CD4-positive, alpha-beta T cell (primary cell): Measurements from ENCODE around the gene ANXA2. TPM values are rescaled to one million over a fixed set of nuclear protein-coding genes. Genes with fewer than 3 reads are reported as not detected.

Experiments
- ATAC-seq: fragments of 200-7000 bp; cut with Tn5 transposase; one replicate; pipeline ENCODE4 v1.10.0; 2022; ENCODE audit warnings: mild to moderate bottlenecking; ENCODE audit not compliant: poor library complexity
- CTCF ChIA-PET: fragments of 350-600 bp; sonication (Branson Sonifier 250); formaldehyde crosslinking; loops from one replicate; lab custom pipeline; 2021; ENCODE audit warnings: antibody characterized with exemption, inconsistent platforms; lab: Charles Lee
- POLR2A ChIA-PET: fragments of 350-600 bp; sonication (Branson Sonifier 250); formaldehyde crosslinking; loops from one replicate; lab custom pipeline; 2021; ENCODE audit warnings: antibody characterized with exemption, inconsistent platforms; lab: Charles Lee
- DNase-seq, 14 experiments: peaks; one replicate each; pipeline ENCODE4 v3.0.0-alpha.2; 2013 to 2020; ENCODE audit warnings: mixed read lengths in 2 of 14
- H3K27ac ChIP-seq, 2 donors: one replicate each; pipeline versions ENCODE4 v1.5.1 to v1.7.0; 2013; ENCODE audit warnings: low read length in 2 of 2, low read depth in 1 of 2, mild to moderate bottlenecking in 1 of 2
- H3K27me3 ChIP-seq, 2 experiments: 1 replicate in 1 of 2; 2 replicates in 1 of 2; pipeline versions ENCODE4 v1.6.1 to v1.7.0; 2013; ENCODE audit warnings: low read length in 2 of 2, control low read depth in 1 of 2, mild to moderate bottlenecking in 1 of 2, moderate library complexity in 1 of 2; ENCODE audit not compliant: insufficient read depth in 2 of 2, control insufficient read depth in 1 of 2
- H3K36me3 ChIP-seq: one replicate; pipeline ENCODE4 v1.6.1; 2013; ENCODE audit warnings: low read length, control low read depth; ENCODE audit not compliant: insufficient read depth
- H3K4me1 ChIP-seq: one replicate; pipeline ENCODE4 v1.6.1; 2013; ENCODE audit warnings: low read length, control low read depth; ENCODE audit not compliant: insufficient read depth
- H3K4me3 ChIP-seq: one replicate; pipeline ENCODE4 v1.5.1; 2013; ENCODE audit warnings: mild to moderate bottlenecking, low read length, moderate library complexity
- H3K9me3 ChIP-seq, 2 experiments: 1 replicate in 1 of 2; 2 replicates in 1 of 2; pipeline versions ENCODE4 v1.6.1 to v1.7.0; 2013; ENCODE audit warnings: low read length in 2 of 2, mild to moderate bottlenecking in 2 of 2, control low read depth in 1 of 2, moderate library complexity in 1 of 2; ENCODE audit not compliant: control insufficient read depth in 1 of 2, insufficient read depth in 1 of 2
- H3K27ac Mint-ChIP-seq: one replicate; pipeline ENCODE4 v1.8.0; 2020; ENCODE audit warnings: mixed read lengths
- H3K27me3 Mint-ChIP-seq: one replicate; pipeline ENCODE4 v1.8.0; 2021; ENCODE audit warnings: mixed read lengths
- H3K36me3 Mint-ChIP-seq: one replicate; pipeline ENCODE4 v1.8.0; 2021; ENCODE audit warnings: low read depth, mixed read lengths
- H3K4me1 Mint-ChIP-seq: one replicate; pipeline ENCODE4 v1.8.0; 2021; ENCODE audit warnings: low read depth, mixed read lengths
- H3K4me3 Mint-ChIP-seq: one replicate; pipeline ENCODE4 v1.8.0; 2020; ENCODE audit warnings: mild to moderate bottlenecking, mixed read lengths
- H3K9me3 Mint-ChIP-seq: one replicate; pipeline ENCODE4 v1.8.0; 2020; ENCODE audit warnings: mixed read lengths
- intact Hi-C, 2 experiments: fragments of 100-400 bp; cut with DNase I in 1 of 2; cut with micrococcal nuclease in 1 of 2; formaldehyde crosslinking; loops; one replicate each; pipeline versions ENCODE4 v1.15.1 to v1.9.0; 2023 to 2025; cut with DNase I, micrococcal nuclease
- total RNA-seq, 174 experiments: library from RNA in 2 of 174; stranded (reverse) in 2 of 174; gene quantifications; one replicate each; pipeline ENCODE4 v1.2.3 and lab custom pipeline; 2021 to 2026
- TF ChIP-seq, protein P1 (sequence below): fragments of 200-600 bp; IDR thresholded peaks from one replicate; pipeline ENCODE4 v1.8.0; 2022; ENCODE audit warnings: antibody characterized with exemption, mild to moderate bottlenecking

ANXA2 gene
- total RNA-seq, 2 experiments from 2014 or later, result 70.8 to 74.5 TPM

DNA sequence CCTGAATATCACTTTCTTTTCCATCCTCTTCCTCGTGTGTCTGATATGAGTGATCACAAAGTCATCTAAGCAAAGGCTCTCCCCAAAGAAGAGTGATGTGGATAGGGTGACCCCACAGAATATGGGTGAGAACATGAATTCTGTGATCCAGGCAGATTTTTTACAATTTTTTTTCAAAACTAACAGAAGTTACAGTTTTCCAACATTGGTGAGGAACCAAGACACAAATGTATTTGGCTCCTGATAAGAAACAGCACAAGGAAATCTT lies 27.0 kb downstream of the ANXA2 start:
- Mint-ChIP-seq H3K36me3 (peaks cover 37% of the 10 kb centered on the region), H3K27ac (no peak overlapping the region), H3K27me3 (no peaks in the 10 kb centered on the region), H3K4me1 (no peaks in the 10 kb centered on the region), H3K4me3 (no peak overlapping the region), H3K9me3 (no peaks in the 10 kb centered on the region)
- ATAC-seq (no peak), DNase-seq (no peak)
- ChIA-PET POLR2A (no interaction called here), CTCF (no interaction called here)
- Histone ChIP-seq H3K4me1 (peaks cover 8% of the 10 kb centered on the region), H3K4me3 (no peak overlapping the region), H3K27me3 (no peaks in the 10 kb centered on the region), H3K36me3 (peaks cover 43% of the 10 kb centered on the region), H3K27ac (no peak overlapping the region), H3K9me3 (no peaks in the 10 kb centered on the region)
- intact Hi-C loops, result loop anchor here in 1 of 2 experiments (5.0 to 10.0 kb wide), 3 partner anchors 56 to 959 kb away; no protein-coding TSS in a partner anchor
- TF ChIP-seq, protein P1, sequence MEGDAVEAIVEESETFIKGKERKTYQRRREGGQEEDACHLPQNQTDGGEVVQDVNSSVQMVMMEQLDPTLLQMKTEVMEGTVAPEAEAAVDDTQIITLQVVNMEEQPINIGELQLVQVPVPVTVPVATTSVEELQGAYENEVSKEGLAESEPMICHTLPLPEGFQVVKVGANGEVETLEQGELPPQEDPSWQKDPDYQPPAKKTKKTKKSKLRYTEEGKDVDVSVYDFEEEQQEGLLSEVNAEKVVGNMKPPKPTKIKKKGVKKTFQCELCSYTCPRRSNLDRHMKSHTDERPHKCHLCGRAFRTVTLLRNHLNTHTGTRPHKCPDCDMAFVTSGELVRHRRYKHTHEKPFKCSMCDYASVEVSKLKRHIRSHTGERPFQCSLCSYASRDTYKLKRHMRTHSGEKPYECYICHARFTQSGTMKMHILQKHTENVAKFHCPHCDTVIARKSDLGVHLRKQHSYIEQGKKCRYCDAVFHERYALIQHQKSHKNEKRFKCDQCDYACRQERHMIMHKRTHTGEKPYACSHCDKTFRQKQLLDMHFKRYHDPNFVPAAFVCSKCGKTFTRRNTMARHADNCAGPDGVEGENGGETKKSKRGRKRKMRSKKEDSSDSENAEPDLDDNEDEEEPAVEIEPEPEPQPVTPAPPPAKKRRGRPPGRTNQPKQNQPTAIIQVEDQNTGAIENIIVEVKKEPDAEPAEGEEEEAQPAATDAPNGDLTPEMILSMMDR, result no peak

DNA sequence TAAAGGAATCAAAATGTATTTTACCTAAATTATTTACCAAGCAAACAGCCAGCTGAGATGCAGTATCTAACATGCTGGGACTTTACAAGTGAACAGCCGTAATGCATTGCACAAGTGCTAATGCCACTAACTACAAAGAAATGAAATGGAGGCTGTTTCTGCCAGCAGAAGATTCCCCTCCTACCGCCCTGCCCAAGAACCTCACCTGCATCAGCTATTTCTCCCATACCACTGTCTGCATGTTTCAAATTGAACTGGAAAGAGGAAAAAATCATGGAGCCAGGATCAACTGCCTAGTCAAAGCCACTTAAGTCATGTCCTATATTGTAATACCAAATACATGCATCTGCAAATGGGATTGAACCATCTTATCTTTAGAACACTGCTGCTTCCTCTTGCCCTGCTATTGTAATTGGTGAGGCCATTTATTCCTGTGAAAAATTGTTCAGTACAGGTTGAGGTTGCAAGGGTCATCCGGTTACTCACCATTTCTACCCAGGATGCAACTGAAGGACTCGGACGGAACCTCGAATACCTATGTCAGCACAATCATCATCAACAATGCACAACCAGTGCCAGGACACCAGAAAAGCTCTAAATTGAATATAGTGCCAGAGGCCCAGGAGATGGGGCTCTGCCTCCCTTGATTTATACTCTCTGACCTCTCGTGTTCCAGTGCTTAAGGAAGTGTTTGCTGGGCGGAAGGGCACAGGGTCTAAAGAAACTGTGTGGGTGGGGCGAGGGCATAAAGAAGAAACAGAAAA lies 27.5 kb downstream of the ANXA2 start:
- Mint-ChIP-seq H3K27ac (no peak overlapping the region), H3K4me1 (no peaks in the 10 kb centered on the region), H3K9me3 (no peaks in the 10 kb centered on the region), H3K36me3 (peaks cover 34% of the 10 kb centered on the region), H3K27me3 (no peaks in the 10 kb centered on the region), H3K4me3 (no peak overlapping the region)
- Histone ChIP-seq H3K4me1 (peaks cover 8% of the 10 kb centered on the region), H3K27me3 (no peaks in the 10 kb centered on the region), H3K4me3 (no peak overlapping the region), H3K9me3 (no peaks in the 10 kb centered on the region), H3K36me3 (peaks cover 43% of the 10 kb centered on the region), H3K27ac (no peak overlapping the region)
- POLR2A ChIA-PET, result no interaction called here
- ATAC-seq, result no peak
- intact Hi-C loops, result loop anchor here in 1 of 2 experiments (5.0 to 10.0 kb wide), 3 partner anchors 55 to 958 kb away; no protein-coding TSS in a partner anchor
- CTCF ChIA-PET, result no interaction called here
- no peak for DNase-seq
- TF ChIP-seq, protein P1, result no peak

GRCh38 chr15:60369696-60370095 lies 28.1 kb downstream of the ANXA2 start:
- no peaks in the 10 kb centered on the region for H3K27me3 ChIP-seq
- ChIA-PET POLR2A (no interaction called here), CTCF (no interaction called here)
- TF ChIP-seq, protein P1, result no peak
- Mint-ChIP-seq H3K27ac (no peak overlapping the region), H3K4me1 (no peaks in the 10 kb centered on the region), H3K36me3 (peaks cover 33% of the 10 kb centered on the region), H3K27me3 (no peaks in the 10 kb centered on the region), H3K4me3 (no peak overlapping the region), H3K9me3 (no peaks in the 10 kb centered on the region)
- DNase-seq (no peak), ATAC-seq (no peak)
- H3K4me3 ChIP-seq, result no peak overlapping the region
- H3K27ac ChIP-seq, result no peak overlapping the region
- H3K4me1 ChIP-seq, result peaks cover 8% of the 10 kb centered on the region
- intact Hi-C loops, result loop anchor here in 1 of 2 experiments (5.0 to 10.0 kb wide), 3 partner anchors 55 to 957 kb away; no protein-coding TSS in a partner anchor
- no peaks in the 10 kb centered on the region for H3K9me3 ChIP-seq
- peaks cover 38% of the 10 kb centered on the region for H3K36me3 ChIP-seq
